Measurements from ENCODE around the gene TBC1D22A. TPM values are rescaled to one million over a fixed set of nuclear protein-coding genes. Genes with fewer than 3 reads are reported as not detected.

TBC1D22A gene
- total and polyA plus RNA-seq, 8 donors = 12.0 to 17.6 (median 15.3) TPM

DNA sequence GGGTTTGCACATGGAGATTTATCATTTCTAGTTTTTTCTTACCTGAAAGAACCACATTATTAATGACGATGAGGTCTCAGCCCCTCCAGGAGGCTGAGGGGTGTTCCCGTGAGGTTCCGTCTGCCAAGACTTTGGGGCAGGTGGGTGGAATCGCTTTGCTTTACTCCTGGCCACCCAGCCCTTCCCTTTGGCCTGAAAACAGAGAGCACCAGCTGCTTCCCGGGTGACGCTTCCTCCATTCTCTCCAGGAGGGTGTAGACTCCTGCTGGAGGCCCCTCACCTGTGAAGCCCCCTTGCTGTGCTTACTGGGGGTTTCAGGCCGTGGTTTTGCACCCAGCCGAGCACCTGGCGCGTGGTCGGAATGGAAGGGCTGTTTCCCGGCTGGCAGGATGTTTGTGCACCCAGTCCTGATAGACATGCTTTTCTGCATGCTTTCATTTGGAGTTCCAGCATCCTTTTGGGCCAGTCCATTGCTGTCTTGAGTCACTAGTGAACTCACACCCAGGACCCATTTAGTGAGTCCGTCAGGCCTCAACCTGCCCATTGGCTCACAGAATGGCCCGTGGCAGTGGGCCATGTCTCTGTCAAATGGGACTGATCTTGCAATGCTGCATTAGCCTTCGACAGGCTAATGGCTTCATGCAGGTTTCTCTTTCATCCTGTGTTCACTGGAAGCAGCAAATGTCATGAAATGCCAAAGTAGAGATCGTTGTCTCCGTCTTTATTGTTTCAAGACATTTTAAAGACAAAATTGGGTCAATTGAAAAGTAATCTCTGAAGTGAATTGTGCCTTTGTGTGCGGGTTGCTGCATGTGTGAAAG, 360.8 kb downstream of the TBC1D22A start:
- Histone ChIP-seq H3K4me1 (peaks cover 0 to 9% (median 4%) of the 10 kb centered on the region in 3 donors), H3K9me3 (no peaks in the 10 kb centered on the region), H3K27ac (no peak overlapping the region), H3K27me3 (no peaks in the 10 kb centered on the region), H3K4me3 (no peak overlapping the region), H3K36me3 (no peaks in the 10 kb centered on the region)
- WGBS, 2 donors = 87 to 90% methylated on average over 18 of the region's 18 CpGs
- ATAC-seq (no peak), DNase-seq (peak in 2 of 6 donors; percentile 10 to 35), FAIRE-seq (no peak)
- intact Hi-C loops (cut with DNase I) = no loop called here
- TF ChIP-seq, protein P1, sequence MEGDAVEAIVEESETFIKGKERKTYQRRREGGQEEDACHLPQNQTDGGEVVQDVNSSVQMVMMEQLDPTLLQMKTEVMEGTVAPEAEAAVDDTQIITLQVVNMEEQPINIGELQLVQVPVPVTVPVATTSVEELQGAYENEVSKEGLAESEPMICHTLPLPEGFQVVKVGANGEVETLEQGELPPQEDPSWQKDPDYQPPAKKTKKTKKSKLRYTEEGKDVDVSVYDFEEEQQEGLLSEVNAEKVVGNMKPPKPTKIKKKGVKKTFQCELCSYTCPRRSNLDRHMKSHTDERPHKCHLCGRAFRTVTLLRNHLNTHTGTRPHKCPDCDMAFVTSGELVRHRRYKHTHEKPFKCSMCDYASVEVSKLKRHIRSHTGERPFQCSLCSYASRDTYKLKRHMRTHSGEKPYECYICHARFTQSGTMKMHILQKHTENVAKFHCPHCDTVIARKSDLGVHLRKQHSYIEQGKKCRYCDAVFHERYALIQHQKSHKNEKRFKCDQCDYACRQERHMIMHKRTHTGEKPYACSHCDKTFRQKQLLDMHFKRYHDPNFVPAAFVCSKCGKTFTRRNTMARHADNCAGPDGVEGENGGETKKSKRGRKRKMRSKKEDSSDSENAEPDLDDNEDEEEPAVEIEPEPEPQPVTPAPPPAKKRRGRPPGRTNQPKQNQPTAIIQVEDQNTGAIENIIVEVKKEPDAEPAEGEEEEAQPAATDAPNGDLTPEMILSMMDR (IDR thresholded peaks at IDR 0.05) = no peak

DNA sequence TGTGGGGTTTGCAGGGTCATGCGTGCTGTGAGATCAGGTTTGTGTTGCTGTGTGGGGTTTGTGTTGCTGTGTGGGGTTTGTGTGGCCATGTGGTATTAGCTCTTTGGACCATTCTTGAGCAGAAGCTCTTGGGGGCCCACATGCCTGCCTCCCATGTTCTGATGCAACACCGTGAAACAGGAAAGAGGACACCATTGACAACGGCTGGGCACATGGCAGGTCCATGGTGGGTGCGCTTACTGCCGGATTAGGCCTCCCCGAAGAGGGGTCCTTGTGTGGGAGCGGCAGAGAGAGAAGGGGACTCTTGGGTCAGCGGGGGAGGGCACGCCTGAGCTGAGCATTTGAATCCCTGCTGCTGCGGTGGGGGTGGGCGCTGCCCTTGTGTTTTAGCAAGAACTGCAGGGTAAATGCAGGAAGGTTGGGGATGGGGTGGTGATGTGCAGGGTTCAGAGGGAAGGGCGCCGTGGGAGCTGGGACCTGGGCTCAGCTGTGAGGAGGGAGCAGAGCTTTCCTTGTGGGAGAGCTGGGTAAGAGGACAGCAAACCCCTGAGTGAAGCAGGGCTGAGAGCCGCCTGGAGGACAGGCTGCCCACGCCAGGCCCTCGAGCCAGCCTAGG, 361.5 kb downstream of the TBC1D22A start:
- no peaks in the 10 kb centered on the region for H3K27me3 ChIP-seq
- ATAC-seq (no peak), FAIRE-seq (no peak), DNase-seq (no peak)
- WGBS, 2 donors = 95 to 96% methylated on average over 16 of the region's 16 CpGs
- TF ChIP-seq, protein P1 (IDR thresholded peaks at IDR 0.05) = no peak
- H3K9me3 ChIP-seq = no peaks in the 10 kb centered on the region
- no peak overlapping the region for H3K27ac ChIP-seq
- no peaks in the 10 kb centered on the region for H3K36me3 ChIP-seq
- intact Hi-C loops (cut with DNase I) = no loop called here
- no peak overlapping the region for H3K4me3 ChIP-seq
- H3K4me1 ChIP-seq = peaks cover 0 to 4% (median 4%) of the 10 kb centered on the region in 3 donors

- peaks cover 0 to 4% (median 4%) of the 10 kb centered on the region in 3 donors for H3K4me1 ChIP-seq
- 93 to 94% methylated on average over 15 of the region's 15 CpGs for WGBS, 2 donors
- no peak overlapping the region for H3K27ac ChIP-seq
- TF ChIP-seq, protein P1 (IDR thresholded peaks at IDR 0.05) = no peak
- no peaks in the 10 kb centered on the region for H3K9me3 ChIP-seq
- ATAC-seq = no peak
- no peaks in the 10 kb centered on the region for H3K27me3 ChIP-seq
- H3K4me3 ChIP-seq = no peak overlapping the region
- FAIRE-seq = no peak
- intact Hi-C loops (cut with DNase I) = no loop called here
- peak in 2 of 6 donors; percentile 52 to 67 for DNase-seq
- H3K36me3 ChIP-seq = no peaks in the 10 kb centered on the region
Measured at GRCh38 chr22:47124451-47124881, 362.0 kb downstream of the TBC1D22A start.

- Histone ChIP-seq H3K9me3 (no peaks in the 10 kb centered on the region), H3K27ac (no peak overlapping the region), H3K4me3 (no peak overlapping the region), H3K4me1 (peaks cover 0 to 1% (median under 1%) of the 10 kb centered on the region in 3 donors), H3K36me3 (no peaks in the 10 kb centered on the region), H3K27me3 (no peaks in the 10 kb centered on the region)
- no peak for FAIRE-seq
- WGBS, 2 donors = 94 to 98% methylated on average over 13 to 14 of the region's 14 CpGs
- peak in 2 of 6 donors; percentile 46 to 51 for DNase-seq
- intact Hi-C loops (cut with DNase I) = no loop called here
- no peak for ATAC-seq
- TF ChIP-seq, protein P1 (IDR thresholded peaks at IDR 0.05) = no peak
Measured at GRCh38 chr22:47124961-47125360, 362.5 kb downstream of the TBC1D22A start.
